Measurements from ENCODE around the gene RIT2. TPM values are rescaled to one million over a fixed set of nuclear protein-coding genes. Genes with fewer than 3 reads are reported as not detected.
"Not testable (repeated sequence)": the region's sequence is repeated elsewhere in the genome, so short reads cannot be mapped to it uniquely, and the experiment has no call there.

Gene RIT2
- total RNA-seq, 1 donor from 2014 or later = not detected

- ATAC-seq (no peak), DNase-seq (ENCODE audit: low spot score) (no peak)
These were observed 334.1 kb downstream of the RIT2 start for GRCh38 chr18:42781298-42781815.

GRCh38 chr18:42780171-42780570 is 335.3 kb downstream of the RIT2 start:
- no peak for ATAC-seq
- DNase-seq (ENCODE audit: low spot score) = no peak

GRCh38 chr18:42778445-42779042 is 336.9 kb downstream of the RIT2 start:
- ATAC-seq = no peak
- DNase-seq (ENCODE audit: low spot score) = no peak

GRCh38 chr18:42778024-42778423 is 337.5 kb downstream of the RIT2 start:
- DNase-seq (ENCODE audit: low spot score) = no peak
- no peak for ATAC-seq

- ATAC-seq (no peak), DNase-seq (ENCODE audit: low spot score) (no peak)
These were observed 341.6 kb downstream of the RIT2 start for GRCh38 chr18:42773870-42774269.

GRCh38 chr18:42771936-42772335 is 343.5 kb downstream of the RIT2 start:
- no peak for ATAC-seq
- no peak for DNase-seq (ENCODE audit: low spot score)

GRCh38 chr18:42765302-42765701 is 350.2 kb downstream of the RIT2 start:
- DNase-seq (ENCODE audit: low spot score) (no peak), ATAC-seq (no peak)

GRCh38 chr18:42760290-42760689 is 355.2 kb downstream of the RIT2 start:
- no peak for ATAC-seq
- no peak for DNase-seq (ENCODE audit: low spot score)

- DNase-seq (ENCODE audit: low spot score) = no peak
- ATAC-seq = no peak
These were observed 356.6 kb downstream of the RIT2 start for GRCh38 chr18:42758852-42759251.

- ATAC-seq = no peak
These were observed 359.3 kb downstream of the RIT2 start for GRCh38 chr18:42756214-42756613.

GRCh38 chr18:42752916-42753315 is 362.6 kb downstream of the RIT2 start:
- DNase-seq (ENCODE audit: low spot score) (no peak), ATAC-seq (no peak)

More at GRCh38 chr18:42756214-42756613, 359.3 kb downstream of the RIT2 start:
- DNase-seq (ENCODE audit: low spot score) = no peak

- no peak for DNase-seq (ENCODE audit: low spot score)
These were observed 368.7 kb downstream of the RIT2 start for GRCh38 chr18:42746794-42747193.

GRCh38 chr18:42745931-42746330 is 369.6 kb downstream of the RIT2 start:
- DNase-seq (ENCODE audit: low spot score) (no peak), ATAC-seq (no peak)

More at GRCh38 chr18:42746794-42747193, 368.7 kb downstream of the RIT2 start:
- no peak for ATAC-seq

- DNase-seq (ENCODE audit: low spot score) (no peak), ATAC-seq (peak; percentile 91)
These were observed 370.3 kb downstream of the RIT2 start for GRCh38 chr18:42745171-42745570.

- DNase-seq (ENCODE audit: low spot score) (no peak), ATAC-seq (no peak)
These were observed 371.9 kb downstream of the RIT2 start for GRCh38 chr18:42743373-42744138.

- no peak for DNase-seq (ENCODE audit: low spot score)
- ATAC-seq = no peak
These were observed 372.5 kb downstream of the RIT2 start for GRCh38 chr18:42742969-42743368.

- ATAC-seq (no peak), DNase-seq (ENCODE audit: low spot score) (no peak)
These were observed 373.0 kb downstream of the RIT2 start for GRCh38 chr18:42742474-42742873.

- not testable (repeated sequence) for ATAC-seq
These were observed 373.6 kb downstream of the RIT2 start for GRCh38 chr18:42741805-42742347.

GRCh38 chr18:42741299-42741698 is 374.2 kb downstream of the RIT2 start:
- DNase-seq (ENCODE audit: low spot score); ATAC-seq: not testable (repeated sequence)

More at GRCh38 chr18:42741805-42742347, 373.6 kb downstream of the RIT2 start:
- not testable (repeated sequence) for DNase-seq (ENCODE audit: low spot score)

- ATAC-seq = no peak
- DNase-seq (ENCODE audit: low spot score) = no peak
These were observed 379.4 kb downstream of the RIT2 start for GRCh38 chr18:42736074-42736473.

- ATAC-seq = peak; percentile 87
- DNase-seq (ENCODE audit: low spot score) = no peak
These were observed 381.0 kb downstream of the RIT2 start for GRCh38 chr18:42734520-42734919.

GRCh38 chr18:42730272-42730671 is 385.2 kb downstream of the RIT2 start:
- DNase-seq (ENCODE audit: low spot score) (no peak), ATAC-seq (no peak)
